Measurements from ENCODE around the gene MYO9A.

GRCh38 chr15:72127724-72128322, 9.9 kb upstream of the MYO9A start:
- no peak for TF ChIP-seq CTCF (IDR thresholded peaks at IDR 0.05)
- TF ChIP-seq POLR2A (IDR thresholded peaks at IDR 0.05): no peak
